AG04449 (cell line): ENCODE results near the gene NLGN1.

Experiments used
- CTCF ChIA-PET: fragments of 350-600 bp; formaldehyde crosslinking; extraction: SDS; loops from one replicate; lab custom pipeline; 2021; ENCODE audit warnings: antibody characterized with exemption; lab: Yijun Ruan, JAX
- POLR2A ChIA-PET: fragments of 400-600, 350-600 bp; formaldehyde crosslinking; extraction: SDS; loops from one replicate; lab custom pipeline; 2020; ENCODE audit warnings: antibody characterized with exemption, inconsistent platforms; lab: Yijun Ruan, JAX
- DNase-seq: peaks from one replicate; pipeline ENCODE4 v3.0.0-alpha.2; 2010; ENCODE audit warnings: low read depth, low spot score
- H3K4me3 ChIP-seq: 2 replicates; pipeline ENCODE4 v1.5.1; 2011; ENCODE audit warnings: low read depth, mild to moderate bottlenecking, control low read depth, low read length
- TF ChIP-seq, protein P1 (sequence below): IDR thresholded peaks from one replicate; pipeline ENCODE4 v1.5.1; 2011; ENCODE audit warnings: mild to moderate bottlenecking, moderate library complexity, low read length, control low read depth, inconsistent platforms; ENCODE audit not compliant: insufficient read depth; ENCODE audit errors: missing control alignments

NLGN1 gene

DNA sequence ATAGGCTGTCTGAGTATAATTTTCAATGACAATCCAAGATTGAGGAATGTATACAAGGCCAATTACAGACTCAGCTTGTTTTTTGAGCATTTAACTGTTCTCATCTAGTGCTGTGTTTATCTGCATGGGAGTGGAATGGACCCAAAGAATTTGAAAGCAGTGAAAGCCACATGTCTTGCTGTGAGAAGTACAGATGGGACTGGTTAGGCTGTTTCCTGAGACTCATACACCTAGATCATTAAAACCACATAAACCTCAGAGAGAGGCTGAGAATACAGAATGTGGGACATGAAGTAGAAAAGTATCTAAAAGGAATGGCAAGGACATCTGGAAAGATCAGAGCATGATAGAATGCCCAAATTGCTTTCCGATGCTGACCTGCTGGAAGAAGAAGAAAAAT is 224.6 kb downstream of the NLGN1 start:
- CTCF ChIA-PET: interaction anchor here (1.2 kb wide), 1 partner anchor 10 kb away, joined by 3 read pairs; no protein-coding TSS in a partner anchor
- TF ChIP-seq, protein P1, sequence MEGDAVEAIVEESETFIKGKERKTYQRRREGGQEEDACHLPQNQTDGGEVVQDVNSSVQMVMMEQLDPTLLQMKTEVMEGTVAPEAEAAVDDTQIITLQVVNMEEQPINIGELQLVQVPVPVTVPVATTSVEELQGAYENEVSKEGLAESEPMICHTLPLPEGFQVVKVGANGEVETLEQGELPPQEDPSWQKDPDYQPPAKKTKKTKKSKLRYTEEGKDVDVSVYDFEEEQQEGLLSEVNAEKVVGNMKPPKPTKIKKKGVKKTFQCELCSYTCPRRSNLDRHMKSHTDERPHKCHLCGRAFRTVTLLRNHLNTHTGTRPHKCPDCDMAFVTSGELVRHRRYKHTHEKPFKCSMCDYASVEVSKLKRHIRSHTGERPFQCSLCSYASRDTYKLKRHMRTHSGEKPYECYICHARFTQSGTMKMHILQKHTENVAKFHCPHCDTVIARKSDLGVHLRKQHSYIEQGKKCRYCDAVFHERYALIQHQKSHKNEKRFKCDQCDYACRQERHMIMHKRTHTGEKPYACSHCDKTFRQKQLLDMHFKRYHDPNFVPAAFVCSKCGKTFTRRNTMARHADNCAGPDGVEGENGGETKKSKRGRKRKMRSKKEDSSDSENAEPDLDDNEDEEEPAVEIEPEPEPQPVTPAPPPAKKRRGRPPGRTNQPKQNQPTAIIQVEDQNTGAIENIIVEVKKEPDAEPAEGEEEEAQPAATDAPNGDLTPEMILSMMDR: no peak
- DNase-seq: peak; percentile 82
- H3K4me3 ChIP-seq: no peak overlapping the region
- POLR2A ChIA-PET: no interaction called here

DNA sequence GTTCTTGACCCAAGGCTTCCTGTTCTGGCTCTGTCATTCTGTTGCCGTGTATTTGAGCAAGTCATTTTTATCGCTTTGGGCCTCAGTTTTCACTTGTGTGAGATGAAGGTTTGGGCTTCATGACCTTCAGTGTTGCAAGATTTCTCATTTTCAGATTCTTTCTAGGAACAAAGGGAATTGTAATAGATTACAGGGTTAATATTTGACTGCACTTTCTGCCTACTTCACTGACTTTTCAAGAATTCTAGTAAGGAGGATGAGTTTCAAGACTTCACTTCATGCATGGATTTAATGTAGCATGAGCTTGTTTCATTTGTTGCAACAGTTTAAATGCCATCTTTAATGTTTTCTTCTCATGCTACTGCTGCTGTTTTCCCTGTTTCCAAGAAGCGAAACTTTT is 226.5 kb downstream of the NLGN1 start:
- POLR2A ChIA-PET: no interaction called here
- TF ChIP-seq, protein P1: no peak
- no peak for DNase-seq
- CTCF ChIA-PET: interaction anchor here (0.6 to 1.0 kb wide), 2 partner anchors 9 to 556 kb away, joined by 3 read pairs; no protein-coding TSS in a partner anchor
- H3K4me3 ChIP-seq: no peak overlapping the region

DNA sequence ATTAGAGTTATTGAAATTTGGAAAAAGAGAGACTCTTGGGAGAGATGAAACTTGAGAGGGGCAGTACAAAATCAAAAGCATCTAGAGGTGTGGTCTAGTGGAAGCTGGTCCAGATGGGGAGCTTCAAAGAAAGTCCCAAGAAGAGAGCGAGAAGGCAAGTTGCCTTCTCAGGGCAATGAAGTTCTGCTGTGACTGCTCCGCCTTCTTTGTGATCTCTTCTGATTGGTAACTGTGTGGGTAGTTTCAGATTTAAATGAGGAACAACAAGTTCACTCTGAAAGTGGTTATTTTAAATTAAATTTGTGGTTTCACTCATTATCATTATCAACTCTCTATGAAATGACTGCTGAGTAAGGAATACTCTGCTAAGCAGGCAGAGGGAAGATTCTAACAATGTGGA is 233.3 kb downstream of the NLGN1 start:
- no peak overlapping the region for H3K4me3 ChIP-seq
- TF ChIP-seq, protein P1: no peak
- CTCF ChIA-PET: no interaction called here
- DNase-seq: no peak
- POLR2A ChIA-PET: no interaction called here

DNA sequence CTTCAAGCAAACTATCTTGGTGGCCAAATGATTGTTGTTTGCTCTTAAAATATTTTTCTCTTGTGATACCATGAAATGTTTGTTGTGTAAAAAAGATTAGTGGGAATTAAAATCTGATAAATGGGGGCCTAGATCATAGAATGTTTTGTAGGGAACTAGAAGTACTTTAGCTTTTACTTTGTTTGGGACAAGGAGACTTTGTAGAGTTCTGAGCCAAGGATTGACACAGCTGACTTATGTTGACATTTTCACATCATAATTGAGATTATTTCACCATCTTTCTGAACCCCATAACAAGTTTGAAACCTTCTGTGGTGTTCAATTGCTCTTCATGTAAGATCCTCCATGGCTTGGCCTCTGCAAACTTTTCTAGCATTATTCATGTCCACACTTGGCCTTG is 235.4 kb downstream of the NLGN1 start:
- TF ChIP-seq, protein P1: no peak
- no peak overlapping the region for H3K4me3 ChIP-seq
- POLR2A ChIA-PET: interaction anchor here (0.6 kb wide), 1 partner anchor 119 kb away, joined by 3 read pairs; no protein-coding TSS in a partner anchor
- no peak for DNase-seq
- CTCF ChIA-PET: interaction anchor here (1.0 to 1.8 kb wide), 2 partner anchors 9 to 11 kb away, joined by 3 read pairs; no protein-coding TSS in a partner anchor

DNA sequence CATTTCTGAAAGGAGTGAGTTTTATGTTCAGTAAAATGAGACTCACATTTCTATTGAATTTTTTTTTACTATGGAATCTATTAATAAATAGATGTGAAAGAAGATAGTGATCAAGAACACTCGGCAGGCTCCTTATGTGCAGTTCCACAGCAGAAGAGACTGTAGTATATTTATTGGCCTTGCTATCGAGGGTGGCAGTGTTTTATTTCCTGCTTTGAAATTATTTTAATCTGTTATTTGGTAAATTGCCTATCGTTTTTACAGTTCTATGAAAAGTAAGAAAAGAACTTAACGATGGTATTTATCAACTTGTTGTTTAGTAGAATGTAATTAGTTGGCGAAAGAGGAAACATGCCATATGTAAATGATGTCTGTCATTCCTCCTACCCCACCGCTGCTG is 238.3 kb downstream of the NLGN1 start:
- CTCF ChIA-PET: no interaction called here
- H3K4me3 ChIP-seq: no peak overlapping the region
- TF ChIP-seq, protein P1: no peak
- POLR2A ChIA-PET: no interaction called here
- DNase-seq: no peak

DNA sequence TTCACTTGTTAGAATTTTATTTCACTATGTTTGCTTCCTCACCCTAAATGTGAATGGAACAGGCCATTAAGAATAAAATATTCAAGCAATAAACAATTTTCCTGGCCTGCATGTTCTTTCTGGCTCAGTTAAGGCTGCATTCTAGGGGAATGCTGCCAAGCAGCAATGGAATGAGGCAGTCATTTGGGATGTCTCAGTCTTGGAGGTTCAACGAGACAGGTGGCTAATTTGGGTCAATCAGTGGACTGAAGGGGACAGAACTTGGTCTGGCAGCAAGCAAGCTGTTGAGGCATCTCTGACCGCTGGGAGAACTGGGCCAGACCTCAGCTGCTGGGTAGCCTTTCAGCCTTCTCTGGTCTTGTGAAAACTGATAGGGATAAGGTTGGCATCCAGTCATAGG is 241.6 kb downstream of the NLGN1 start:
- H3K4me3 ChIP-seq: no peak overlapping the region
- ChIA-PET POLR2A (no interaction called here), CTCF (no interaction called here)
- TF ChIP-seq, protein P1: no peak
- DNase-seq: no peak
